Measurements from ENCODE around the gene NACA2.

DNA sequence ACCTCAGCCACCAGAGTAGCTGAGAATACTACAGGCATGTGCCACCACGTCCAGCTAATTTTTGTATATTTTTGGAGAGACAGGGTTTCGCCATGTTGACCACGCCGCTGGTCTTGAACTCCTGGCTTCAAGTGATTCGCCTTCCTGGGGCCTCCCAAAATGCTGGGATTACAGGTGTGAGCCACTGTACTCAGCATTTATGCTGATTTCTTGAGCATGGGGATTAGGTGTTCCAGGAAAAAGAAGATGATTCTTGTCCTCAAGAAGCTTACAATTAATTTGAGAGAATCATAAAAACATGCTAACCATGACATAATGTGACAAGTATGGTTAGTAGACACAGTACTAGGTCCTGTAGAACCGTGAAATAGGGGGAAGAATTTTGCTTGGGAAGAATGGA, 30.9 kb downstream of the NACA2 start:
- TF ChIP-seq, protein P1, sequence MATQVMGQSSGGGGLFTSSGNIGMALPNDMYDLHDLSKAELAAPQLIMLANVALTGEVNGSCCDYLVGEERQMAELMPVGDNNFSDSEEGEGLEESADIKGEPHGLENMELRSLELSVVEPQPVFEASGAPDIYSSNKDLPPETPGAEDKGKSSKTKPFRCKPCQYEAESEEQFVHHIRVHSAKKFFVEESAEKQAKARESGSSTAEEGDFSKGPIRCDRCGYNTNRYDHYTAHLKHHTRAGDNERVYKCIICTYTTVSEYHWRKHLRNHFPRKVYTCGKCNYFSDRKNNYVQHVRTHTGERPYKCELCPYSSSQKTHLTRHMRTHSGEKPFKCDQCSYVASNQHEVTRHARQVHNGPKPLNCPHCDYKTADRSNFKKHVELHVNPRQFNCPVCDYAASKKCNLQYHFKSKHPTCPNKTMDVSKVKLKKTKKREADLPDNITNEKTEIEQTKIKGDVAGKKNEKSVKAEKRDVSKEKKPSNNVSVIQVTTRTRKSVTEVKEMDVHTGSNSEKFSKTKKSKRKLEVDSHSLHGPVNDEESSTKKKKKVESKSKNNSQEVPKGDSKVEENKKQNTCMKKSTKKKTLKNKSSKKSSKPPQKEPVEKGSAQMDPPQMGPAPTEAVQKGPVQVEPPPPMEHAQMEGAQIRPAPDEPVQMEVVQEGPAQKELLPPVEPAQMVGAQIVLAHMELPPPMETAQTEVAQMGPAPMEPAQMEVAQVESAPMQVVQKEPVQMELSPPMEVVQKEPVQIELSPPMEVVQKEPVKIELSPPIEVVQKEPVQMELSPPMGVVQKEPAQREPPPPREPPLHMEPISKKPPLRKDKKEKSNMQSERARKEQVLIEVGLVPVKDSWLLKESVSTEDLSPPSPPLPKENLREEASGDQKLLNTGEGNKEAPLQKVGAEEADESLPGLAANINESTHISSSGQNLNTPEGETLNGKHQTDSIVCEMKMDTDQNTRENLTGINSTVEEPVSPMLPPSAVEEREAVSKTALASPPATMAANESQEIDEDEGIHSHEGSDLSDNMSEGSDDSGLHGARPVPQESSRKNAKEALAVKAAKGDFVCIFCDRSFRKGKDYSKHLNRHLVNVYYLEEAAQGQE (IDR thresholded peaks at IDR 0.05; ENCODE audit: insufficient read depth in 1 of 2, low read depth in 2 of 2, low read length in 2 of 2), result no peak
- no peak for TF ChIP-seq POLR2AphosphoS5 (IDR thresholded peaks at IDR 0.05; ENCODE audit: low read depth, low read length)
